Endothelial cell of umbilical vein (primary cell): Measurements from ENCODE around the gene RGS7. TPM values are rescaled to one million over a fixed set of nuclear protein-coding genes. Genes with fewer than 3 reads are reported as not detected.

Experiments used
- BruUV-seq: library from RNA; stranded (reverse); fragments of 400-500 nt; replicated peaks from 2 replicates; lab custom pipeline; 2021; lab: Mats Ljungman, UMichigan
- CTCF ChIA-PET: fragments of 300-600, 350-600 bp; sonication (Branson Sonifier 250); formaldehyde crosslinking; loops from one replicate; lab custom pipeline; 2021; ENCODE audit warnings: antibody characterized with exemption, inconsistent platforms; lab: Charles Lee
- POLR2A ChIA-PET: fragments of 300-600, 350-600 bp; sonication (Branson Sonifier 250); formaldehyde crosslinking; loops from one replicate; lab custom pipeline; 2021; ENCODE audit warnings: antibody characterized with exemption, inconsistent platforms; lab: Charles Lee
- DNase-seq: peaks from one replicate; pipeline ENCODE4 v3.0.0-alpha.2; 2011; ENCODE audit warnings: low read depth, low spot score
- FAIRE-seq: peaks from 2 replicates; lab custom pipeline; 2011; peaks lifted over from hg19 to GRCh38; lab: Jason Lieb, UNC
- H2AFZ ChIP-seq: 2 replicates; pipeline ENCODE4 v1.6.0; 2012; ENCODE audit warnings: low read depth, low read length, control low read depth, inconsistent platforms
- H3K27ac ChIP-seq: 2 replicates; pipeline ENCODE4 v1.5.1; 2011; ENCODE audit warnings: low read depth, mild to moderate bottlenecking, control low read depth, low read length, moderate library complexity; ENCODE audit not compliant: insufficient read depth
- H3K27me3 ChIP-seq, 2 experiments: 2 replicates each; pipeline versions ENCODE4 v1.6.0 to v1.6.1; 2011; ENCODE audit warnings: low read length in 2 of 2, mixed read lengths in 1 of 2; ENCODE audit not compliant: control insufficient read depth in 2 of 2, insufficient read depth in 2 of 2
- H3K36me3 ChIP-seq, 2 experiments: 2 replicates in 1 of 2; 3 replicates in 1 of 2; pipeline ENCODE4 v1.5.1; 2011; ENCODE audit warnings: low read length in 2 of 2, mild to moderate bottlenecking in 1 of 2, moderate library complexity in 1 of 2; ENCODE audit not compliant: control insufficient read depth in 2 of 2, insufficient read depth in 2 of 2; ENCODE audit errors: extremely low read depth in 1 of 2
- H3K4me1 ChIP-seq: 3 replicates; pipeline ENCODE4 v1.5.1; 2011; ENCODE audit warnings: mild to moderate bottlenecking, low read length; ENCODE audit not compliant: control insufficient read depth, insufficient read depth; ENCODE audit errors: extremely low read depth
- H3K4me2 ChIP-seq: 2 replicates; pipeline ENCODE4 v1.6.1; 2011; ENCODE audit warnings: low read length, control low read depth, mixed read lengths; ENCODE audit not compliant: insufficient read depth
- H3K4me3 ChIP-seq, 3 experiments: fragments of 200-600 bp in 1 of 3; sonication (generic), shearing (Covaris generic) in 1 of 3; replicated peaks in 1 of 3; 2 replicates each; pipeline ENCODE4 v1.5.1; 2011 to 2016; ENCODE audit warnings: control low read depth in 3 of 3, low read length in 3 of 3, mild to moderate bottlenecking in 2 of 3, inconsistent platforms in 1 of 3, low read depth in 1 of 3, moderate library complexity in 1 of 3; ENCODE audit not compliant: insufficient read depth in 1 of 3
- H3K79me2 ChIP-seq: 2 replicates; pipeline ENCODE4 v1.6.0; 2012; ENCODE audit warnings: low read length, inconsistent platforms; ENCODE audit not compliant: control insufficient read depth, insufficient read depth
- H3K9ac ChIP-seq: replicated peaks from 2 replicates; pipeline ENCODE3; 2011; ENCODE audit warnings: low read length, control low read depth; ENCODE audit not compliant: insufficient read depth; ENCODE audit errors: extremely low read depth
- H3K9me1 ChIP-seq: replicated peaks from 3 replicates; pipeline ENCODE4 v1.6.0; 2011; ENCODE audit warnings: mild to moderate bottlenecking, low read length; ENCODE audit not compliant: control insufficient read depth, insufficient read depth; ENCODE audit errors: extremely low read depth
- H3K9me3 ChIP-seq: replicated peaks from 2 replicates; pipeline ENCODE4 v1.5.1; 2012; ENCODE audit warnings: low read length, inconsistent platforms; ENCODE audit not compliant: control insufficient read depth, insufficient read depth
- H4K20me1 ChIP-seq: replicated peaks from 2 replicates; pipeline ENCODE3; 2011; ENCODE audit warnings: mild to moderate bottlenecking, low read length; ENCODE audit not compliant: control insufficient read depth, insufficient read depth; ENCODE audit errors: extremely low read depth
- CTCF ChIP-seq, 2 donors: IDR thresholded peaks; 1 replicate in 1 of 2; 2 replicates in 1 of 2; pipeline ENCODE4 v1.5.1; 2011; ENCODE audit warnings: low read length in 2 of 2, mild to moderate bottlenecking in 2 of 2, moderate library complexity in 2 of 2, control low read depth in 1 of 2, inconsistent platforms in 1 of 2, low read depth in 1 of 2; ENCODE audit not compliant: insufficient read depth in 1 of 2; ENCODE audit errors: extremely low read depth in 1 of 2
- EZH2 ChIP-seq: IDR thresholded peaks from 2 replicates; pipeline ENCODE4 v1.6.1; 2012; ENCODE audit warnings: borderline replicate concordance, low read depth, mild to moderate bottlenecking, moderate library complexity, low read length, inconsistent platforms; ENCODE audit not compliant: severe bottlenecking
- FOS ChIP-seq: IDR thresholded peaks from 2 replicates; pipeline ENCODE4 v1.6.1; 2011; ENCODE audit warnings: mild to moderate bottlenecking, low read length, moderate library complexity, borderline replicate concordance; ENCODE audit not compliant: insufficient read depth
- GATA2 ChIP-seq: IDR thresholded peaks from 2 replicates; pipeline ENCODE4 v1.7.0; 2011; ENCODE audit warnings: low read depth, mild to moderate bottlenecking, moderate library complexity, mixed read lengths, low read length; ENCODE audit not compliant: insufficient read length, insufficient read depth
- JUN ChIP-seq: IDR thresholded peaks from 2 replicates; pipeline ENCODE4 v1.6.1; 2011; ENCODE audit warnings: borderline replicate concordance, low read depth; ENCODE audit not compliant: insufficient read length, insufficient read depth
- MAX ChIP-seq: IDR thresholded peaks from 2 replicates; pipeline ENCODE4 v1.6.1; 2011; ENCODE audit not compliant: insufficient read depth, insufficient read length
- MYC ChIP-seq: IDR thresholded peaks from one replicate; pipeline ENCODE4 v1.6.1; 2011; ENCODE audit warnings: mild to moderate bottlenecking, low read depth, low read length
- POLR2A ChIP-seq: IDR thresholded peaks from 2 replicates; pipeline ENCODE4 v1.6.1; 2012; ENCODE audit warnings: low read depth, mild to moderate bottlenecking, control low read depth, low read length
- POLR2AphosphoS5 ChIP-seq: IDR thresholded peaks from 2 replicates; pipeline ENCODE4 v1.6.1; 2012; ENCODE audit warnings: low read depth, mild to moderate bottlenecking, control low read depth, low read length, moderate library complexity; ENCODE audit not compliant: insufficient read depth
- dilution Hi-C: fragments of 300-500 bp; cut with MboI; formaldehyde crosslinking; loops from one replicate; pipeline ENCODE4 v1.15.0; 2019; ENCODE audit warnings: low sequenced_read_pairs; ENCODE audit not compliant: extremely low pct_ligation_motif_present
- intact Hi-C: fragments of 100-400 bp; cut with micrococcal nuclease; formaldehyde crosslinking; loops from one replicate; pipeline ENCODE4 v1.10.0; 2022
- polyA plus RNA-seq, 4 experiments: library from polyadenylated mRNA; depleted of rRNA in 3 of 4; stranded (reverse) in 3 of 4; unstranded in 1 of 4; fragments of >200 nt; gene quantifications; 2 replicates each; pipeline versions ENCODE4 v1.2.1 to v1.2.3, GENCODE V29; 2011 to 2012; ENCODE audit warnings: missing spikeins in 1 of 4
- total RNA-seq: library from RNA; stranded (reverse); gene quantifications from 2 replicates; pipeline ENCODE4 v1.2.3, GENCODE V29; 2021

Gene RGS7
- total and polyA plus RNA-seq, 2 donors (not counting 3 experiments of a cell fraction or from before 2014, with no cell fraction given): 0.43 to 0.44 TPM

- Histone ChIP-seq H3K4me3 (no peak overlapping the region), H3K4me1 (peaks cover 13% of the 10 kb centered on the region), H3K27me3 (no peaks in the 10 kb centered on the region), H3K79me2 (no peaks in the 10 kb centered on the region), H3K4me2 (peak overlapping the region; percentile 65), H4K20me1 (no peaks in the 10 kb centered on the region), H3K9ac (peak overlapping the region; percentile 57), H3K36me3 (no peaks in the 10 kb centered on the region), H3K9me1 (no peaks in the 10 kb centered on the region), H3K27ac (peak overlapping the region; percentile 67), H2AFZ (peak overlapping the region; percentile 13), H3K9me3 (no peaks in the 10 kb centered on the region)
- ChIA-PET POLR2A (interaction anchor here (0.7 kb wide), 1 partner anchor 13 kb away, joined by 6 read pairs; no protein-coding TSS in a partner anchor), CTCF (interaction anchor here (0.7 to 3.4 kb wide), 9 partner anchors 33 to 694 kb away, joined by 3 to 31 read pairs (median 3); no protein-coding TSS in a partner anchor)
- DNase-seq (peak; percentile 89), FAIRE-seq (peak; percentile 91)
- intact Hi-C loops: loop anchor here (1.0 to 2.0 kb wide), 5 partner anchors 28 to 652 kb away; no protein-coding TSS in a partner anchor
- dilution Hi-C loops: no loop called here
- peak; percentile 87 for TF ChIP-seq GATA2
- TF ChIP-seq JUN: peak; percentile 40
- TF ChIP-seq EZH2: no peak
- TF ChIP-seq POLR2AphosphoS5: peak; percentile 55
- TF ChIP-seq MAX: no peak
- TF ChIP-seq MYC: no peak
- BruUV-seq: no TSS peak
Measured at GRCh38 chr1:240831191-240831631, 525.8 kb downstream of the RGS7 start.

- Histone ChIP-seq H3K27me3 (no peaks in the 10 kb centered on the region), H3K4me3 (no peak overlapping the region), H3K4me2 (no peak overlapping the region), H2AFZ (no peak overlapping the region), H3K9me3 (no peaks in the 10 kb centered on the region), H4K20me1 (no peaks in the 10 kb centered on the region), H3K36me3 (no peaks in the 10 kb centered on the region), H3K27ac (no peak overlapping the region), H3K9ac (no peak overlapping the region), H3K79me2 (no peaks in the 10 kb centered on the region), H3K4me1 (peaks cover 13% of the 10 kb centered on the region), H3K9me1 (no peaks in the 10 kb centered on the region)
- intact Hi-C loops (no loop called here), dilution Hi-C loops (no loop called here)
- TF ChIP-seq EZH2: no peak
- no peak for TF ChIP-seq POLR2A
- no peak for TF ChIP-seq GATA2
- no peak for TF ChIP-seq JUN
- no peak for TF ChIP-seq CTCF (IDR thresholded peaks at IDR 0.05; ENCODE audit: extremely low read depth in 1 of 2, insufficient read depth in 1 of 2, low read depth in 1 of 2, low read length in 2 of 2)
- no peak for TF ChIP-seq MYC
- no peak for TF ChIP-seq MAX
- TF ChIP-seq FOS: no peak
- no peak for TF ChIP-seq POLR2AphosphoS5
- no peak for FAIRE-seq
- ChIA-PET POLR2A (no interaction called here), CTCF (interaction anchor here (0.8 kb wide), 1 partner anchor 97 kb away, joined by 3 read pairs; no protein-coding TSS in a partner anchor)
- DNase-seq: no peak
- BruUV-seq: no TSS peak
Measured at GRCh38 chr1:240829487-240829886, 527.5 kb downstream of the RGS7 start.
